Measurements from ENCODE around the gene TBC1D4.

Gene TBC1D4

DNA sequence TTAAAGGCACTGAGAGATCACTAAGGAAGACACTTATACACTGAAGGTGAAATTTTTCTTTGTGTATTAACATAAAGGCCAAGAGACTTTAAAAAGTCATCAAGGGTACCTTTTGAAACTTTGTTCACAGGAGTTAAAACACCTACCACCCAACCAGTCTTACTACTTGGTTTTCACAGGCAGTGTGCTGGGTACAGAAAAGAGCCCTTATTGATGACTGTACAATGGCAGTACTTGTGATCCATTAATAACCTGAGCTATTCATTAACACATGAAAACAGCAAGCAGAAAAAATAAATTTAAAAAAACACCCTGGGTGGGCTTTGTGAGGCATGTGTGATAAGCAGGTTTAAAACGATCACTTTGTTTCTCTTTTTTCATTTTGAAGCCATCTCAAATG is 148.9 kb downstream of the TBC1D4 start:
- H3K4me3 ChIP-seq (ENCODE audit: low read depth, low read length), result no peak overlapping the region
- TF ChIP-seq, protein P1, sequence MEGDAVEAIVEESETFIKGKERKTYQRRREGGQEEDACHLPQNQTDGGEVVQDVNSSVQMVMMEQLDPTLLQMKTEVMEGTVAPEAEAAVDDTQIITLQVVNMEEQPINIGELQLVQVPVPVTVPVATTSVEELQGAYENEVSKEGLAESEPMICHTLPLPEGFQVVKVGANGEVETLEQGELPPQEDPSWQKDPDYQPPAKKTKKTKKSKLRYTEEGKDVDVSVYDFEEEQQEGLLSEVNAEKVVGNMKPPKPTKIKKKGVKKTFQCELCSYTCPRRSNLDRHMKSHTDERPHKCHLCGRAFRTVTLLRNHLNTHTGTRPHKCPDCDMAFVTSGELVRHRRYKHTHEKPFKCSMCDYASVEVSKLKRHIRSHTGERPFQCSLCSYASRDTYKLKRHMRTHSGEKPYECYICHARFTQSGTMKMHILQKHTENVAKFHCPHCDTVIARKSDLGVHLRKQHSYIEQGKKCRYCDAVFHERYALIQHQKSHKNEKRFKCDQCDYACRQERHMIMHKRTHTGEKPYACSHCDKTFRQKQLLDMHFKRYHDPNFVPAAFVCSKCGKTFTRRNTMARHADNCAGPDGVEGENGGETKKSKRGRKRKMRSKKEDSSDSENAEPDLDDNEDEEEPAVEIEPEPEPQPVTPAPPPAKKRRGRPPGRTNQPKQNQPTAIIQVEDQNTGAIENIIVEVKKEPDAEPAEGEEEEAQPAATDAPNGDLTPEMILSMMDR (IDR thresholded peaks at IDR 0.05; ENCODE audit: borderline replicate concordance, insufficient read depth, low read depth, low read length), result no peak

DNA sequence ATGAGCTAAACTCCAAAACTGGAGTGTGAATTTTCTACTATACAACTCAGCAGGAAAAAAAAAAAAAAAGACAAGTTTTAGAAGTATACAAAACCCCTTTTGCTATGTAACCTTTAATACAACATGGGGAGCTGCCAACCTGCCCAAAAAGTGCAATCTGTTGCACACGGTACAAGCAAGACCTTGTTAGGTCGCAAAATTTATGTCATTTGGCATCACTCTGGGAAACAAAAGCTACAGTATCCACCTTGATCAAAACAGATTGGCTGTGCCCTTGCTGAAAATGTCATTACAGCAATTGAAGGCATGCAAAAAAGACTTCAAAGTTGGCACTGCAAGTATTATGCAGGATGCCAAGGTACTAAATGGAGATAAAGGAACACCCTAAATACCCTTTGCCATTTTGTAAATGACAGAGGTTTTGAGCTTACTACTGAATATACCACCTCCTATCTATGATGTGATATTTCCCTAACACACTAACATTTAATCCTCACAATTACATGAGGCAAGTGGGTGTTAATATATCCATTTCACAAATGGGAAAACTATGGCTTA is 150.1 kb downstream of the TBC1D4 start:
- H3K4me3 ChIP-seq (ENCODE audit: low read depth, low read length), result no peak overlapping the region
- TF ChIP-seq, protein P1 (IDR thresholded peaks at IDR 0.05; ENCODE audit: borderline replicate concordance, insufficient read depth, low read depth, low read length), result no peak

DNA sequence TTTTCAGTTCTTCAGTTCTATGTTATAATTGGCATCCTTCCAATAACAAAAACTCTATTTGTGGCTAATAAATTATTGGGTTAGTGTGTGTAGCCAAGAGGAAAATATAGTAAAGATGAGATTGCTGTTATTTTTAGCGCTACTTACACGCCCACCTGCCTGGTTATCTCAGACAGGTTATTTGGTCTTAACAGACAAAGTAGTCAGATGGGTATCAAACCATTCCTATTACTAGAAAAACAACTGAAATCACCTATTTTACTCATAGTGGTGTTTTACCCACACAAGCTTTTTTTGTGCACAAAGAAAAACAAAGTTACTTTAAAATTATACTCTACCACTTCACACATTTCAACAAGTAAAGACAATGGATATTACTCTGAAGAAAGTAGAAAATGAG is 151.2 kb downstream of the TBC1D4 start:
- H3K4me3 ChIP-seq (ENCODE audit: low read depth, low read length), result no peak overlapping the region
- TF ChIP-seq, protein P1 (IDR thresholded peaks at IDR 0.05; ENCODE audit: borderline replicate concordance, insufficient read depth, low read depth, low read length), result no peak

DNA sequence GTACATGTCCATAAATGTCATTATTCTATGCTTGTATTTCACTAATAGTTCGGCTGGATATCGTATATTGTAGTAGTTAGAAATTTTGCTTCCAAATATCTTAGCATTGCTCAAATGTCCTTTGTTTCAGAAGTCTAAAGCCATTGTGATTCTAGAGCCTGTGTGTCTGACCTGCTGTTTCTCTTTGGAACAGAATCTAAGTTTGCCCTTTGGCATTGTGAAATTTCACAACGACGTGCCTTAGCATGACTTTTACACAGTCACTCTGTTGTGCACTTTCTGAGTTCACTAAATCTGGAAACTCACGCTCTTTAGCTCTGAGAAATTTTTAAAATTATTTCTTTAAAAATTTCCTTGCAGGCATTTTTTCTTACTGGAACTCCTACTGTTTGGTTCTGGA is 152.2 kb downstream of the TBC1D4 start:
- H3K4me3 ChIP-seq (ENCODE audit: low read depth, low read length), result no peak overlapping the region
- TF ChIP-seq, protein P1 (IDR thresholded peaks at IDR 0.05; ENCODE audit: borderline replicate concordance, insufficient read depth, low read depth, low read length), result no peak

DNA sequence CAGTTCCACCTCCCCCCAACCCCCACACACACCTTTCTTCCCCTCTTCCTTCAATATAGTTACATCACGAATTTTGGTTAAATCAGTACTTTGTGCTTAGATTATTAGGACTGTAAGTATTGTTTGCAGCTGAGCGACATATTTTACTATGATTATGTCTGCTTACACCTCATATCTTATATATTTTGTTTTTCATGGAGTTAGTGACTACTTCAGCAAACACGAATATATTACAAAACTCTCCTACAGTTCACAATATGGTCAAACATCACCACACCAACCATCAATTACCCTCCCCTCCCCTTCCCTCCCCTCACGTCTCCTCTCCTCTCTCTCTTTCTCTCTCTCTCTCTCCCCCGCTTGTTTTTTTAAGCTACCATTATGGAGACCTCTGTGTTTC is 152.9 kb downstream of the TBC1D4 start:
- no peak overlapping the region for H3K4me3 ChIP-seq (ENCODE audit: low read depth, low read length)
- TF ChIP-seq, protein P1 (IDR thresholded peaks at IDR 0.05; ENCODE audit: borderline replicate concordance, insufficient read depth, low read depth, low read length), result no peak

DNA sequence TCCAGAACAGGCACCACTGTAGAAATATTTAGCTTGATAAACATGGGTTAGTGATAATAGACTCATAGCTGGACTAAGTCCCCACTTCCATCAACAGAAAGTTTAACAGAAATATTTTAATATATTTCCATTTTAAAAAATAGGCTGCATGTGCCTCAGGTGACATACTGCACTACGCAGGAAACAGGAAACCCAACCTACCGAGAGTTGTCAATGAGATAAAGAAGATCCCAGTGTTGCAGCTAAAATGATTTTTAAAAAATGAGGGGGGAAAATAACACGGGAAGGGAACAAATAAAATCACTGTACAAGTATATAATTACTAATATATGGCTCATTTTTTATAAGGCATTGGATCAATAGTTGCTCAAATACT is 154.8 kb downstream of the TBC1D4 start:
- no peak overlapping the region for H3K4me3 ChIP-seq (ENCODE audit: low read depth, low read length)
- TF ChIP-seq, protein P1 (IDR thresholded peaks at IDR 0.05; ENCODE audit: borderline replicate concordance, insufficient read depth, low read depth, low read length), result no peak

DNA sequence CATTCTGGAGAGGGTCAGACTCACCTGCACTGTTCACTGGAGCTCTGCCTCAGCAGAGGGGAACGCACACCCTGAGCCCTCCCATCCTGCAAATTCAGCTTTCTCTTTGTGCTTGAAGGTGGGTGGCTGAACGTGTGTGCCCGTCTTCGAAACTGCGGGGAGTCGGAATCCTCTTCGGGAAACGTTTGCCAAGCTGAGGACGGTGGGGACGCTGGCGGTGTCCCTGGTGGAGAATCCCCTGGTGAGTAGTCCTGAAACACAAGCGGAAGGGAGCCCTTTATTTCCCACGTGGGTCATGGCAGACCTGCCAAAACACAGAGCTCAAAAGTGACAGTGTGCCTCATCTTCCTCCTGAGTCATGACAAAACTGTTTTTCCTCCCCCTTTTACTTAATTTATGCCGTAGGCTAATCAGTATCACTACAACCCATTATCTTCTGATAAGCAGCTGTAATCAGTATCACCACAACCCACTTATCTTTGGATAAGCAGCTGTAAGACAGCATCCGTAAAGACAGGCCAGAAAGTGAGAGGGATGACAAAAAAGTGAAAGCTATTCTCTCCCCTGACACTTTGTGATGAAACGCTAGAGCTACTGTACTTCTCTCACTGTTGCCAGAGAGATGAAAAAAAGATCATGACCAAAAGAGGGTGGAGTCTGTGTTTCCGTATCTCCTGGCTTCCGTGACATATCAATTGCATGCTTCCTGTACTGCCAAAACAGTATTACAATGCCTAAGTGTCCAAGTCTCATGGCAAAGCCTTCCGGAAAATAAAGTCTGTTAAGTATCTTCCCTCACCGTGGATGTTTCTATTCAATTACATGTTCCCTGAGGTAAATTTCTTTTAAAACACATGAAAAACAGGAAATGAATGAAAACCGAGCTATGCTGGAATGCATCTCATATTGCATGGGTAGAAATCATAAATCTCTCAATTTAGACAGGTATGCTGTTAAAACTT is 155.5 kb downstream of the TBC1D4 start:
- H3K4me3 ChIP-seq (ENCODE audit: low read depth, low read length), result peak overlapping the region; percentile 36
- TF ChIP-seq, protein P1 (IDR thresholded peaks at IDR 0.05; ENCODE audit: borderline replicate concordance, insufficient read depth, low read depth, low read length), result no peak
